Measurements from ENCODE around the gene CFAP54.
A peak's percentile ranks its signal among the peaks of the same experiment; 100 is the strongest.

The CFAP54 gene

DNA sequence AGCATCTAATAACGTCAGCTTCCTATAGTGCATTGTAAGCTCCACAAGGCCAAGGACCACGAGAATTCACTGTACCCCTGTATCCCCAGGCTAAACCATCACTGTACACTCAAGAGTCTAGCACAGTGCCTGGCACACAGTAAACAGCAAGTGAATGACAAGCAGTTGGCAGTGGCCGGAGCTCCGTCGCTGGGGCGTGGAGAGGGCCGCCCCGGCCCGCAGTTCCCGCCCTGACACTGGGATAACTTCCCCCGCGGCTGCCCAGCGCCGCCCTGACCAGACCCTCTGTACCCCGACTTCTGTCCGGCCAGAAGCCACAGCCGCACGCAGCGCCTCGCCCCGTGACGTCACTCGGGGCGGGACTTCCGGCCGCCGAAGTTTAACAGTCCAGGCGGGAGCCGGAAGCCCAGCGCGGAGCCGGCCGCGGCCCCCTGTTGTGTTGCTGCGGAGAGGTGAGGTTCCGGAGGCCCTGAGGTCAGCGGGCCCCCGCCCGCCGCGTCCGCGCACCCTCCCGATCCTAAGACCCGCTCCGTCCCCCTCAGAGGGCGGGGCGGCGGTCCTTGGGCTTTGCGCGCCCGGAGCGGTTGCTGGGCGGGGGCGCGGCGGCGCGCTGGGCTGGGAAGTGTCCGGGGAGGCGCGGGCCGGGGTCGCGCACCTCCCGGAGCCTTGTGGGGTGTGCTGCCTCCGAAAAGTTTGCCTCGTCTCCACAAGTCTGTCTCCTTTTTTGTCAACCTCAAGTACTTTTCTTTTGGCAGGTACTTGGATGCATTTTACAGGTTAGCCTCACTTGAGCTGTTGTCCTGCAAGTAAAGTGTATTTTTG, 417.7 kb downstream of the CFAP54 start, which contains the start of gene NEDD1:
NEDD1 (plus strand) TSS at position 409 of the 822 bp plus-strand sequence. CDS start 2,503 bp downstream, outside the sequence.
- peak; percentile 89 for DNase-seq

DNA sequence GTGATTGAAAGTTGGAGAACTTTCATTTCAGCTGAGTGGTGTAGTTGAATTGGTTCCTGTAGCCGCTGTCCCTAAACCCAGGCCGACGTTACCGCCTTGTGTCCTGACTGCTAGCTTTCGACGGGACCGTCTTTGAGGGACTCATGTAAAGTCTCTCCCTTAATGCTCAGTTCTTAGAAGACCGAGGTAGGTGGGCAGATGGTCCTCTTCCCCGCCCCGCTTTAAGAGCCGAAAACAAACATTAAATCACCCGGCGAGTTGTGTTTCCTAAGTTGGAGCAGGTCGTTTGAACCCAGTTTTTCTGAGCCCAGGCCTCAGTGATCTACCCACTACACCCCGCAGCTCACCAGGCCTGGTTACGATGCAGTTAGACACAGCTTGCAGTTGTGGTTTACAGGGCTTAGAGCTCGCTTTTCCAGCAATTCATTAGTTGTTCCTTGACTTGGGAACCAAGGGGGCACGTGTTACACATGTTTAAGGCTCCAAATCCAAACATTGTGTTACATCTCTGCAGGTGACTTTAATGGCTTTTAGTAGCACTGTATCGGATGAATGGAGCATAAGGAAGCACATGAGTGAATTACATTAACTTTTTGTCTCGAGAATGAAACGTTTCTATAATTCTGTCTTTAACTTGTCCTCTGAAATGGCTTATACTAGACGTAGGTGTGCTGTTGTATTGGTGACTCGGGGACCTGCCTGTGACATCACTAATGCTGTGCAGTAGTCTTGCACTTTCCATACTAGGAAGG, 418.5 kb downstream of the CFAP54 start:
- peak; percentile 17 for DNase-seq

- no peak for DNase-seq
These were observed 419.0 kb downstream of the CFAP54 start for GRCh38 chr12:96908423-96908675.

DNA sequence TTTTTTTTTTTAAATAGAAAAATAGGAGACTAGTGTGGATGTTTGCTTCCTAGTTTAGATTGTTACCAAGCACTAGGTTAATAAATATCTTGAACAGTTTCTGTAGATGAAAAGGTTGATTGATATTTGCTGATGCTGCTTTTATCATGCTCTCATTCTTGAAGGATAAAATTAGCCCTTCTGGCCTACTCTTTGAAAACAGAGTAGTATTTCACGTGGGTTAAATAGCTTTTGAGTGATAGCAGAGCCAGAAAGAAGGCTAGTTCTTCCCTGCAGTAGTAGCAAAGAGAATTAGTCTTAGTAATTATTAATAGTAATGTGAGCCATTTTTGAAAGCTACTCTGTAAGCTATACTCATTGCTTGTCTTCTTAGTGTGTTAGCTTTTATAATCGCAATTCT, 422.9 kb downstream of the CFAP54 start:
- no peak for DNase-seq

DNA sequence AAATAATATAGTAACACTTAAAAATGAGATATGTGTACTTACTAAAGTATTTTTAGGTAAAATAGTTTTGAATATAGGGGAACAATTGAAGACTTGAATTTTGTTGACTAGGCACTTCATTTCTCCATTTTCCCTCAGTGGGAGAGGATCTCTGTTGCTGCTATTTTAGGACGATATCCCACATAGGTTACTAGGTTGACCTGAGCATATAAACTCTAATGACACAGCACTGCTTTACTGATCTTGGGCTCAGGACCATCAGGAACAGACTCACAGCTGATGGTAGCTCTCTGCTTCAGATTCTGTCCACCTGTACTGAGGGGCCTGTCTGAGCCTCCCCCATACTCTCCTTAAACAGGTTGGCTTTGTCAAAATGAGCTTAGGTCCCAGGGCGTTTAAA, 423.6 kb downstream of the CFAP54 start:
- DNase-seq = no peak

DNA sequence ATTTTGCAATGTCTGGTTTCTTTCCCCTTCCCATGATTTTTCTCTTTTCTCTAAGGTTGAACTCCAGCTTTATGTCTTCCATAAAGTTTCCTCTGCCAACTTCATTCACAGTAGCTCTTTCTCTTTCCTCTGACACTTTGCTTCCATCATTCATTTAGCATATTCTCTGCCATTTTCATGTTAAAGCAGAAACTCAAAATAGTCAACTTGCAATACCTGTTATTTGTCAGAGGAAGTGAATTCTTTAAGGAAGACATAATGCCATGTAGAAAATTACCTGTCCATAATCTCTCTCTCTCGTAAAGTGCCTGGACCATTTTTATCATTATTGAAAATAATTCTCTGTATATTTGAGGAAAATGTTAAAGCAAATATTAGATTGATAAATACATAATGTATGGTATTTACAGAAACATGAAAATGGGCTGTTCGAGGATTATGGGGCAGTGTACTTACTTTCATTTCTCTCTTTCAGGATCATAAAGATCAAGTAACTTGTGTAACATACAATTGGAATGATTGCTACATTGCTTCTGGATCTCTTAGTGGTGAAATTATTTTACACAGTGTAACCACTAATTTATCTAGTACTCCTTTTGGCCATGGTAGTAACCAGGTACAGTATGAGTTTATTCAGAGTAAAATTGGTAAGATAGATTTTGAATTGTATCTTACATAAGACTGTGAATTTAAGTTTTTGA, 430.3 kb downstream of the CFAP54 start:
- peak; percentile 28 for DNase-seq
